HepG2 (cell line): ENCODE measurements around the gene NUDT8. TPM values are rescaled to one million over a fixed set of nuclear protein-coding genes. Genes with fewer than 3 reads are reported as not detected.

Source experiments
- HNF1A ChIP-seq, 2 experiments: sonication (generic) in 1 of 2; formaldehyde crosslinking in 1 of 2; IDR thresholded peaks; 2 replicates each; pipeline versions ENCODE4 v1.4.0 to v1.6.1; 2016 to 2020; ENCODE audit warnings: borderline replicate concordance in 1 of 2, low read depth in 1 of 2, mild to moderate bottlenecking in 1 of 2, missing genetic modification reagents in 1 of 2
- KLF15 ChIP-seq: sonication (generic); formaldehyde crosslinking; IDR thresholded peaks from 2 replicates; pipeline ENCODE4 v1.8.1; 2023; ENCODE audit warnings: borderline replicate concordance, mild to moderate bottlenecking, inconsistent platforms, missing genetic modification reagents, mixed read lengths
- PBX2 ChIP-seq: IDR thresholded peaks from 2 replicates; pipeline ENCODE4 v1.6.1; 2016; ENCODE audit warnings: control low read depth
- PTBP1 ChIP-seq: fragments of 200-400 bp; formaldehyde crosslinking; IDR thresholded peaks from 2 replicates; pipeline ENCODE4 v1.6.1; 2018; ENCODE audit warnings: low read length, low read depth; ENCODE audit not compliant: poor library complexity, severe bottlenecking
- SCMH1 ChIP-seq: sonication (generic); formaldehyde crosslinking; IDR thresholded peaks from 2 replicates; pipeline ENCODE4 v1.9.0; 2021; ENCODE audit warnings: missing genetic modification reagents, mild to moderate bottlenecking, borderline replicate concordance
- SMAD3 ChIP-seq: sonication (generic); formaldehyde crosslinking; IDR thresholded peaks from 2 replicates; pipeline ENCODE4 v1.4.0; 2020; ENCODE audit warnings: missing genetic modification reagents
- SMARCE1 ChIP-seq: fragments of 450-650 bp; IDR thresholded peaks from 2 replicates; pipeline ENCODE4 v1.6.1; 2017; ENCODE audit warnings: borderline replicate concordance
- SRF ChIP-seq: IDR thresholded peaks from 2 replicates; pipeline ENCODE4 v1.6.1; 2011; ENCODE audit warnings: mild to moderate bottlenecking, low read depth, low read length, moderate library complexity
- TRIM24 ChIP-seq: sonication (generic); formaldehyde crosslinking; IDR thresholded peaks from 2 replicates; pipeline ENCODE4 v1.8.0; 2022; ENCODE audit warnings: mild to moderate bottlenecking, missing genetic modification reagents
- ZBTB4 ChIP-seq: sonication (generic); formaldehyde crosslinking; IDR thresholded peaks from 2 replicates; pipeline ENCODE4 v1.4.0; 2020; ENCODE audit warnings: missing genetic modification reagents, mild to moderate bottlenecking, borderline replicate concordance
- ZNF768 ChIP-seq: sonication (generic); formaldehyde crosslinking; IDR thresholded peaks from 2 replicates; pipeline ENCODE4 v1.4.0; 2020; ENCODE audit warnings: missing genetic modification reagents
- ZNF83 ChIP-seq: sonication (generic); formaldehyde crosslinking; IDR thresholded peaks from 2 replicates; pipeline ENCODE4 v1.4.0; 2020; ENCODE audit warnings: missing genetic modification reagents, mild to moderate bottlenecking, borderline replicate concordance
- ZSCAN5A ChIP-seq: sonication (generic); formaldehyde crosslinking; IDR thresholded peaks from 2 replicates; pipeline ENCODE4 v1.8.0; 2022; ENCODE audit warnings: mild to moderate bottlenecking, missing genetic modification reagents, borderline replicate concordance
- polyA plus RNA-seq, 8 experiments: library from polyadenylated mRNA; depleted of rRNA in 3 of 8; stranded (reverse) in 7 of 8; unstranded in 1 of 8; fragments of >200 nt; fragmentation: Illumina TruSeq in 4 of 8; extraction: Trizol in 4 of 8; gene quantifications; 2 replicates each; pipeline versions ENCODE4 v1.2.1 to v1.2.3, GENCODE V29; 2011 to 2016; ENCODE audit warnings: low read depth in 4 of 8, missing spikeins in 1 of 8, mixed read lengths in 1 of 8; ENCODE audit not compliant: insufficient read depth in 1 of 8
- total RNA-seq, 5 experiments: library from RNA; depleted of rRNA; stranded (reverse); fragments of >200 nt; fragmentation: Illumina TruSeq; extraction: Trizol; gene quantifications; 2 replicates each; pipeline ENCODE4 v1.2.3, GENCODE V29; 2016; ENCODE audit warnings: low read depth in 1 of 5
- TF ChIP-seq, protein P1 (sequence below): sonication (generic); formaldehyde crosslinking; IDR thresholded peaks from 2 replicates; pipeline ENCODE4 v1.4.0; 2020; ENCODE audit warnings: missing genetic modification reagents
- TF ChIP-seq, protein P2 (sequence below): sonication (generic); formaldehyde crosslinking; IDR thresholded peaks from 2 replicates; pipeline ENCODE4 v1.8.0; 2022; ENCODE audit warnings: low read depth, missing genetic modification reagents

The NUDT8 gene
- total and polyA plus RNA-seq, 2 of the 13 experiments (the other 11 are each of a cell fraction or from before 2014, with no cell fraction given) = 6.7 to 25.8 TPM

GRCh38 chr11:67630943-67631331 lies 1.2 kb upstream of the NUDT8 start (continued):
- no peak for TF ChIP-seq HNF1A (IDR thresholded peaks at IDR 0.05; ENCODE audit: low read depth)
- TF ChIP-seq HNF1A (CRISPR knock-in tag; IDR thresholded peaks at IDR 0.05; ENCODE audit: borderline replicate concordance) = no peak
- no peak for TF ChIP-seq PBX2 (CRISPR knock-in tag)
- no peak for TF ChIP-seq TRIM24 (CRISPR knock-in tag)
- TF ChIP-seq ZNF83 (CRISPR knock-in tag) = no peak
- TF ChIP-seq KLF15 (CRISPR knock-in tag) = no peak
- TF ChIP-seq, protein P1, sequence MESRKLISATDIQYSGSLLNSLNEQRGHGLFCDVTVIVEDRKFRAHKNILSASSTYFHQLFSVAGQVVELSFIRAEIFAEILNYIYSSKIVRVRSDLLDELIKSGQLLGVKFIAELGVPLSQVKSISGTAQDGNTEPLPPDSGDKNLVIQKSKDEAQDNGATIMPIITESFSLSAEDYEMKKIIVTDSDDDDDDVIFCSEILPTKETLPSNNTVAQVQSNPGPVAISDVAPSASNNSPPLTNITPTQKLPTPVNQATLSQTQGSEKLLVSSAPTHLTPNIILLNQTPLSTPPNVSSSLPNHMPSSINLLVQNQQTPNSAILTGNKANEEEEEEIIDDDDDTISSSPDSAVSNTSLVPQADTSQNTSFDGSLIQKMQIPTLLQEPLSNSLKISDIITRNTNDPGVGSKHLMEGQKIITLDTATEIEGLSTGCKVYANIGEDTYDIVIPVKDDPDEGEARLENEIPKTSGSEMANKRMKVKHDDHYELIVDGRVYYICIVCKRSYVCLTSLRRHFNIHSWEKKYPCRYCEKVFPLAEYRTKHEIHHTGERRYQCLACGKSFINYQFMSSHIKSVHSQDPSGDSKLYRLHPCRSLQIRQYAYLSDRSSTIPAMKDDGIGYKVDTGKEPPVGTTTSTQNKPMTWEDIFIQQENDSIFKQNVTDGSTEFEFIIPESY (CRISPR knock-in tag) = peak; percentile 97
- peak; percentile 100 for TF ChIP-seq ZNF768 (CRISPR knock-in tag)
- TF ChIP-seq ZBTB4 (CRISPR knock-in tag) = no peak
- no peak for TF ChIP-seq PTBP1
- TF ChIP-seq ZSCAN5A (CRISPR knock-in tag) = no peak
- no peak for TF ChIP-seq SMAD3
- TF ChIP-seq, protein P2, sequence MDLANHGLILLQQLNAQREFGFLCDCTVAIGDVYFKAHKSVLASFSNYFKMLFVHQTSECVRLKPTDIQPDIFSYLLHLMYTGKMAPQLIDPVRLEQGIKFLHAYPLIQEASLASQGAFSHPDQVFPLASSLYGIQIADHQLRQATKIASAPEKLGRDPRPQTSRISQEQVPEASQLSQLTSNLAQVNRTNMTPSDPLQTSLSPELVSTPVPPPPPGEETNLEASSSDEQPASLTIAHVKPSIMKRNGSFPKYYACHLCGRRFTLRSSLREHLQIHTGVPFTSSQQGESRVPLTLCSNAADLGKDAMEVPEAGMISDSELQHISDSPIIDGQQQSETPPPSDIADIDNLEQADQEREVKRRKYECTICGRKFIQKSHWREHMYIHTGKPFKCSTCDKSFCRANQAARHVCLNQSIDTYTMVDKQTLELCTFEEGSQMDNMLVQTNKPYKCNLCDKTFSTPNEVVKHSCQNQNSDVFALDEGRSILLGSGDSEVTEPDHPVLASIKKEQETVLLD (CRISPR knock-in tag) = peak; percentile 28; the same call in 1 of the 2 replicates
- no peak for TF ChIP-seq SCMH1
- no peak for TF ChIP-seq SRF
- TF ChIP-seq SMARCE1 = no peak
